ENCODE data around the gene LHX2. TPM values are rescaled to one million over a fixed set of nuclear protein-coding genes. Genes with fewer than 3 reads are reported as not detected.

LHX2 gene
- total RNA-seq, 1 experiment from 2014 or later, result not detected

GRCh38 chr9:124082622-124083021 lies 71.1 kb downstream of the LHX2 start:
- TF ChIP-seq CTCF (IDR thresholded peaks at IDR 0.05; ENCODE audit: unreplicated experiment), result no peak
- CTCF ChIA-PET, result no interaction called here

More at GRCh38 chr9:124082622-124083021, 71.1 kb downstream of the LHX2 start:
- no peaks in the 10 kb centered on the region for H3K9me3 Mint-ChIP-seq (ENCODE audit: low read depth, unreplicated experiment)
- no peak overlapping the region for H3K27ac Mint-ChIP-seq (ENCODE audit: unreplicated experiment)
- no TSS peak for BruUV-seq (replicated peaks)
- DNase-seq, result no peak
- H3K4me3 Mint-ChIP-seq (ENCODE audit: low read depth, unreplicated experiment), result no peak overlapping the region
- H3K27me3 Mint-ChIP-seq (ENCODE audit: unreplicated experiment), result peaks cover 38% of the 10 kb centered on the region
- no peaks in the 10 kb centered on the region for H3K36me3 Mint-ChIP-seq (ENCODE audit: insufficient read depth, unreplicated experiment)
- peaks cover 22% of the 10 kb centered on the region for H3K4me1 Mint-ChIP-seq (ENCODE audit: low read depth, unreplicated experiment)
- intact Hi-C loops (cut with micrococcal nuclease; ENCODE audit: unreplicated experiment), result no loop called here

Other genes with a start within 250 kb of the LHX2 start
- gene DENND1A, start 81.6 kb upstream of the LHX2 start, total RNA-seq (2022), result 13.0 and 13.1 TPM in 2 replicates
- 42.2 and 43.0 TPM in 2 replicates for gene NEK6, start 246.2 kb downstream of the LHX2 start, total RNA-seq (2022)